Thymus (tissue), 11 donors: Measurements from ENCODE around the gene FIGN. TPM values are rescaled to one million over a fixed set of nuclear protein-coding genes. Genes with fewer than 3 reads are reported as not detected.

ENCODE experiments used
- DNase-seq, 9 donors: peaks; one replicate each; pipeline ENCODE4 v3.0.0-alpha.2; 2013; ENCODE audit warnings: low spot score in 9 of 9, low read depth in 6 of 9, missing footprints in 1 of 9
- H3K27ac ChIP-seq, 2 donors: one replicate each; pipeline ENCODE4 v1.5.1; 2013; ENCODE audit warnings: control low read depth in 1 of 2, low read depth in 1 of 2, low read length in 1 of 2, mild to moderate bottlenecking in 1 of 2, moderate library complexity in 1 of 2
- H3K27me3 ChIP-seq, 2 donors: one replicate each; pipeline ENCODE4 v1.5.1; 2013; ENCODE audit warnings: low read length in 1 of 2; ENCODE audit not compliant: control insufficient read depth in 2 of 2, insufficient read depth in 1 of 2
- H3K36me3 ChIP-seq, 2 donors: one replicate each; pipeline ENCODE4 v1.5.1; 2013; ENCODE audit warnings: low read length in 1 of 2, mild to moderate bottlenecking in 1 of 2, moderate library complexity in 1 of 2; ENCODE audit not compliant: control insufficient read depth in 2 of 2, insufficient read depth in 2 of 2
- H3K4me1 ChIP-seq, 2 donors: one replicate each; pipeline ENCODE4 v1.5.1; 2013; ENCODE audit warnings: low read length in 2 of 2; ENCODE audit not compliant: control insufficient read depth in 2 of 2, insufficient read depth in 2 of 2
- H3K4me3 ChIP-seq, 2 donors: one replicate each; pipeline ENCODE4 v1.5.1; 2013; ENCODE audit warnings: low read length in 2 of 2, control low read depth in 1 of 2, mild to moderate bottlenecking in 1 of 2
- H3K9me3 ChIP-seq, 2 donors: one replicate each; pipeline ENCODE4 v1.5.1; 2013; ENCODE audit warnings: low read length in 1 of 2, mild to moderate bottlenecking in 1 of 2; ENCODE audit not compliant: control insufficient read depth in 2 of 2, insufficient read depth in 1 of 2
- WGBS: extraction: QIAGEN DNeasy Blood & Tissue Kit; methylation state at CpG from one replicate; pipeline ENCODE4 v1.1.7; 2013; 5-methylcytosine and 5-hydroxymethylcytosine counted together
- polyA plus RNA-seq: library from polyadenylated mRNA; stranded (reverse); fragments of 200-250 nt; gene quantifications from one replicate; pipeline ENCODE4 v1.2.3, GENCODE V29; 2013
- total RNA-seq: library from RNA; stranded (reverse); fragments of 120-200 nt; gene quantifications from one replicate; pipeline ENCODE4 v1.2.4, GENCODE V29; 2013
- donor health status: healthy.

Gene FIGN
- total and polyA plus RNA-seq, 2 donors = 0.09 to 0.21 TPM

GRCh38 chr2:163768881-163769695 is 33.3 kb upstream of the FIGN start:
- WGBS = 91% methylated on average over 7 of the region's 7 CpGs
- H3K36me3 ChIP-seq = no peaks in the 10 kb centered on the region
- no peak overlapping the region for H3K27ac ChIP-seq
- no peak overlapping the region for H3K4me3 ChIP-seq
- no peak for DNase-seq
- no peaks in the 10 kb centered on the region for H3K4me1 ChIP-seq
- no peaks in the 10 kb centered on the region for H3K9me3 ChIP-seq
- no peaks in the 10 kb centered on the region for H3K27me3 ChIP-seq

GRCh38 chr2:163767097-163767496 is 31.3 kb upstream of the FIGN start:
- H3K4me3 ChIP-seq = no peak overlapping the region
- WGBS = 97% methylated on average over 4 of the region's 4 CpGs

GRCh38 chr2:163764566-163764965 is 28.8 kb upstream of the FIGN start:
- no peak overlapping the region for H3K4me3 ChIP-seq
- no peak for DNase-seq
- no peaks in the 10 kb centered on the region for H3K4me1 ChIP-seq
- no peaks in the 10 kb centered on the region for H3K36me3 ChIP-seq
- 88% methylated on average over 3 of the region's 3 CpGs for WGBS
- H3K27me3 ChIP-seq = no peaks in the 10 kb centered on the region
- no peak overlapping the region for H3K27ac ChIP-seq
- H3K9me3 ChIP-seq = no peaks in the 10 kb centered on the region

More at GRCh38 chr2:163767097-163767496, 31.3 kb upstream of the FIGN start:
- H3K4me1 ChIP-seq = no peaks in the 10 kb centered on the region
- H3K27me3 ChIP-seq = no peaks in the 10 kb centered on the region
- no peak overlapping the region for H3K27ac ChIP-seq
- DNase-seq = no peak
- H3K36me3 ChIP-seq = no peaks in the 10 kb centered on the region
- H3K9me3 ChIP-seq = no peaks in the 10 kb centered on the region

GRCh38 chr2:163759013-163759412 is 23.2 kb upstream of the FIGN start:
- H3K4me1 ChIP-seq = no peaks in the 10 kb centered on the region
- H3K27me3 ChIP-seq = no peaks in the 10 kb centered on the region
- WGBS = 76% methylated on average over 2 of the region's 2 CpGs
- H3K4me3 ChIP-seq = no peak overlapping the region
- H3K27ac ChIP-seq = no peak overlapping the region
- H3K9me3 ChIP-seq = no peaks in the 10 kb centered on the region
- no peaks in the 10 kb centered on the region for H3K36me3 ChIP-seq
- no peak for DNase-seq

DNA sequence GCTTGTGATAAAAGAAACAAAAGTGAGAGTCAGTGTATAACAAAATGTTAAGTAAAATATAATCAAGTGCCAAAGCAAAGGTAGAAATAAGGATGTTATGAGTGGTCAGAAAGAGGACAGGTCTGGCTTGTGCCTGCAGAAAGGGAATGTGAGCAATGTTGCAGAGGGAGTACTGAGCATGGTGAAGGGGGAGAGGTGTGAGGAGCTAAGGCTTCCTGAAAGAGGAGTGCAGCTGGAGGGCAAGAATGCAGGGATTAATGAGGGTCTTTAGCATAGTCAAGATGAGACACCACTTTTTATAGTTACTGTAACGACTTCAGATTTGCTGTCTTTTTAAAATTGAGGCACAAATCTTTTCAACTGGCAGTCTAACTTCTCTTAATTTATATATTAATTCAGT is 22.0 kb upstream of the FIGN start:
- Histone ChIP-seq H3K4me1 (no peaks in the 10 kb centered on the region), H3K4me3 (no peak overlapping the region), H3K9me3 (no peaks in the 10 kb centered on the region), H3K27ac (no peak overlapping the region), H3K27me3 (no peaks in the 10 kb centered on the region), H3K36me3 (no peaks in the 10 kb centered on the region)
- no peak for DNase-seq
- WGBS = 15% methylated on average over 1 of the region's 1 CpG

DNA sequence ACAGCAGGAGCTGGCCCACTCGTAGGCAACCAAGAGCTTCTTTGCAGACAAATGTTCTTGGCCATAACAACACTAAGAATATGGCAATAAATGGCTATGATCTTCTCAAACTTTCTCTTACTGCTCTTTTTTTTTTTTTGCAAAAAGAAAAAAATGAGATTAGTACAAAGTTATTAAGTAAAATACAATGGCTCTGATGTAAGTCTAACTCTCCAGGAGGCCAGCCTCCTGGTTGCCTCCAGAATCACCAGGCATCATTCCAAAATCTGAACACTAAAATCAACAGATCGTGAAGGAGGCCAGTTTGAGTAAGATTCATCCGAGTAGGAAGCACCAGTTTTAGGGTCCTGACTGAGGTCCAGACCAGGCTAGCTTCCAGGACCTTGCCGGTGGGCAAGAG is 20.8 kb upstream of the FIGN start:
- Histone ChIP-seq H3K27ac (no peak overlapping the region), H3K27me3 (no peaks in the 10 kb centered on the region), H3K9me3 (no peaks in the 10 kb centered on the region), H3K36me3 (no peaks in the 10 kb centered on the region), H3K4me1 (no peaks in the 10 kb centered on the region), H3K4me3 (no peak overlapping the region)
- WGBS = 86% methylated on average over 4 of the region's 4 CpGs
- DNase-seq = no peak

GRCh38 chr2:163755366-163755765 is 19.6 kb upstream of the FIGN start:
- Histone ChIP-seq H3K36me3 (no peaks in the 10 kb centered on the region), H3K27me3 (no peaks in the 10 kb centered on the region), H3K4me3 (no peak overlapping the region), H3K4me1 (no peaks in the 10 kb centered on the region), H3K27ac (no peak overlapping the region), H3K9me3 (no peaks in the 10 kb centered on the region)
- 96% methylated on average over 2 of the region's 2 CpGs for WGBS
- DNase-seq = no peak

DNA sequence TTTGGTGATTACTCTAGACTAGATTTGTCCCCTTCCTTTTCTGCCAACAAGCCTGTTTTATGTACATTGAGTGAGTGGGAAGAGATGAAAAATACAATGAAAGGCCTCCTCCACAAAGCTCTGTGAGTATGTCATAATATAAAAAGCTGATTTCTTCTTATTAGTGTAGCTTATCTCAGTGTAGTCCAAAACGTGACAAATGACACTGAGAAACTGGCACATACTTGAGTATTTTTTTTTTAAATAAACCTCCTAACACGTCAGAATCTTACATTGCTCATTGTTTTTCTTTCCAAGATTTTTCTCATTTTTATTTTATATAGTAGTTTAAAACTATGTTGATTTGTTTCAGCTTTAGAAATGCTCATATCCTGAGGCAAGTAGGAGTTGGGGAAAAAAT is 17.9 kb upstream of the FIGN start:
- Histone ChIP-seq H3K27me3 (no peaks in the 10 kb centered on the region), H3K4me1 (no peaks in the 10 kb centered on the region), H3K36me3 (no peaks in the 10 kb centered on the region), H3K4me3 (no peak overlapping the region), H3K27ac (no peak overlapping the region), H3K9me3 (no peaks in the 10 kb centered on the region)
- DNase-seq = no peak
- WGBS = 76% methylated on average over 2 of the region's 2 CpGs

DNA sequence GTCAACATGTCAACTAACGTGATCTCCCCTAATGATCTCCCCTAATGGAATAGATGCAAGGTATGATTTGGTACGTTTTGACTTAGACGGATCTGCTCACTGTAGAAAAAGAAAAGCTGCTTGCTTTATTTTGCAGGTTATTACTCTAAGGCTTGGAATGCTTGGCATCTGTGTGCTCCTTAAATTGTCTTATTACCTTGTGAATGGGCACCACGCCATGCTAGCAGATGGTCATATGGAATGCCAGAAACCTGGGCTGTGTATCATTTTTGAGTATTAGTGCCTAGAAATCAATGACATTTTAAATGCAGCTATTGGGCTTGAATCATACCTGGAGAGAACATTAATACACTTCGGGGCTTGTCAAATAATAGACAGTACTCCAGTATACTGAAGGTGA is 16.5 kb upstream of the FIGN start:
- no peaks in the 10 kb centered on the region for H3K4me1 ChIP-seq
- H3K9me3 ChIP-seq = no peaks in the 10 kb centered on the region
- H3K27me3 ChIP-seq = no peaks in the 10 kb centered on the region
- H3K27ac ChIP-seq = no peak overlapping the region
- H3K4me3 ChIP-seq = no peak overlapping the region
- DNase-seq = no peak
- no peaks in the 10 kb centered on the region for H3K36me3 ChIP-seq
- WGBS = 94% methylated on average over 5 of the region's 5 CpGs
